ENCODE measurements around the gene CDKN2B-AS1.

DNA sequence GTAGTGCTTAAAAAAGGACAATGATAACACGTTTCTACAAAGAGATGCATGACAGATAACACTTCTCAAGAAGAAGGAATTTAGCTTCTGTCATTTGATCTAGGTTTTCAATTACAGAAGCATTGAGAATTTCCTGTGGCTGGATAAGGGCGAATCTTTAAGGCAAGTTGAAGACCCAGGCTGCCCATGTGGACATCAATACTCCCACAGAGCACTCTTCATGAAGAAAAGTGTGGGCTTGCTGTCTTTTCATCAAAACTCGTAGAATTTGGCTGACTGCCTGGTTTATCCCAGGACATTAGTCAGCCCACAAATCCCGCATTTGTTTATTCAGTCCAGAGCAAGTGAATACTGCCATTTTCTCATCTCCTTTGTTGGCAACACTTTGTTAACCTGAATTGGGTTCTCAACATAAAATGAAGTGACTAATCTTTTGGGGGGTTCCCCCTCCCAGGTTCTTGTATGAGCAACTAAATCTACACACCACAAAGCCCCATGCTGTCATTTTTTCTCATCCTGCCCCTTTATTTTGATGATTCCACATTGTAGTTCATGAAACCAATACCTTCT lies 57.9 kb downstream of the CDKN2B-AS1 start:
- TF ChIP-seq, protein P1, sequence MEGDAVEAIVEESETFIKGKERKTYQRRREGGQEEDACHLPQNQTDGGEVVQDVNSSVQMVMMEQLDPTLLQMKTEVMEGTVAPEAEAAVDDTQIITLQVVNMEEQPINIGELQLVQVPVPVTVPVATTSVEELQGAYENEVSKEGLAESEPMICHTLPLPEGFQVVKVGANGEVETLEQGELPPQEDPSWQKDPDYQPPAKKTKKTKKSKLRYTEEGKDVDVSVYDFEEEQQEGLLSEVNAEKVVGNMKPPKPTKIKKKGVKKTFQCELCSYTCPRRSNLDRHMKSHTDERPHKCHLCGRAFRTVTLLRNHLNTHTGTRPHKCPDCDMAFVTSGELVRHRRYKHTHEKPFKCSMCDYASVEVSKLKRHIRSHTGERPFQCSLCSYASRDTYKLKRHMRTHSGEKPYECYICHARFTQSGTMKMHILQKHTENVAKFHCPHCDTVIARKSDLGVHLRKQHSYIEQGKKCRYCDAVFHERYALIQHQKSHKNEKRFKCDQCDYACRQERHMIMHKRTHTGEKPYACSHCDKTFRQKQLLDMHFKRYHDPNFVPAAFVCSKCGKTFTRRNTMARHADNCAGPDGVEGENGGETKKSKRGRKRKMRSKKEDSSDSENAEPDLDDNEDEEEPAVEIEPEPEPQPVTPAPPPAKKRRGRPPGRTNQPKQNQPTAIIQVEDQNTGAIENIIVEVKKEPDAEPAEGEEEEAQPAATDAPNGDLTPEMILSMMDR (IDR thresholded peaks at IDR 0.05): no peak
- TF ChIP-seq POLR2A (IDR thresholded peaks at IDR 0.05): no peak
